Body of pancreas (tissue), 4 donors: ENCODE data around the gene GPT2. TPM values are rescaled to one million over a fixed set of nuclear protein-coding genes. Genes with fewer than 3 reads are reported as not detected.

Experiments used
- ATAC-seq: fragments of 150-250 bp; one replicate; pipeline ENCODE4 v1.9.1; 2016
- DNase-seq, 4 donors: peaks; one replicate each; pipeline ENCODE4 v3.0.0-alpha.2; 2019
- H3K27ac ChIP-seq, 4 donors: fragments of 200-600 bp; sonication (generic); 1 replicate in 3 of 4; 2 replicates in 1 of 4; pipeline versions ENCODE4 v1.5.1 to v1.6.1; 2016 to 2019; ENCODE audit warnings: mild to moderate bottlenecking in 1 of 4, mixed read lengths in 1 of 4, moderate library complexity in 1 of 4
- H3K27me3 ChIP-seq, 2 donors: fragments of 200-600 bp; sonication (generic); one replicate each; pipeline ENCODE4 v1.6.0; 2016; ENCODE audit warnings: mild to moderate bottlenecking in 1 of 2
- H3K36me3 ChIP-seq, 2 donors: fragments of 200-600 bp; sonication (generic); replicated peaks in 1 of 2; 2 replicates each; pipeline ENCODE4 v1.5.1; 2016; ENCODE audit warnings: low read depth in 2 of 2; ENCODE audit not compliant: insufficient read depth in 1 of 2
- H3K4me1 ChIP-seq: fragments of 200-600 bp; sonication (generic); one replicate; pipeline ENCODE4 v1.6.0; 2016
- H3K4me3 ChIP-seq, 2 donors: fragments of 200-600 bp; sonication (generic); 1 replicate in 1 of 2; 2 replicates in 1 of 2; pipeline ENCODE4 v1.5.1; 2016 to 2019
- H3K9me3 ChIP-seq, 3 donors: fragments of 200-600 bp; sonication (generic); 1 replicate in 2 of 3; 2 replicates in 1 of 3; pipeline ENCODE4 v1.5.1; 2016
- CTCF ChIP-seq, 7 experiments: fragments of 450-650 bp in 4 of 7; fragments of 200-600 bp in 3 of 7; sonication (generic) in 3 of 7; IDR thresholded peaks; one replicate each; pipeline ENCODE4 v1.5.1; 2016 to 2019; ENCODE audit warnings: antibody characterized with exemption in 7 of 7
- POLR2A ChIP-seq, 3 donors: fragments of 450-650 bp; IDR thresholded peaks; one replicate each; pipeline ENCODE4 v1.6.1; 2016; ENCODE audit warnings: antibody characterized with exemption in 3 of 3, mild to moderate bottlenecking in 2 of 3
- WGBS, 2 donors: methylation state at CpG; one replicate each; pipeline ENCODE4 v1.1.5; 2017; 5-methylcytosine and 5-hydroxymethylcytosine counted together
- intact Hi-C: fragments of 100-400 bp; cut with DNase I; formaldehyde crosslinking; loops from one replicate; pipeline ENCODE4 v1.15.1; 2023
- small RNA-seq: library from RNA; depleted of rRNA; stranded (forward); fragments of <200 nt; gene quantifications from one replicate; pipeline ENCODE3, GENCODE V24; 2016
- total RNA-seq, 2 donors: library from RNA; depleted of rRNA; stranded (reverse); fragments of >200 nt; gene quantifications; one replicate each; pipeline ENCODE4 v1.1.0, GENCODE V29; 2016

The GPT2 gene
- total RNA-seq, 2 donors from 2014 or later, result 52.1 to 83.1 TPM

DNA sequence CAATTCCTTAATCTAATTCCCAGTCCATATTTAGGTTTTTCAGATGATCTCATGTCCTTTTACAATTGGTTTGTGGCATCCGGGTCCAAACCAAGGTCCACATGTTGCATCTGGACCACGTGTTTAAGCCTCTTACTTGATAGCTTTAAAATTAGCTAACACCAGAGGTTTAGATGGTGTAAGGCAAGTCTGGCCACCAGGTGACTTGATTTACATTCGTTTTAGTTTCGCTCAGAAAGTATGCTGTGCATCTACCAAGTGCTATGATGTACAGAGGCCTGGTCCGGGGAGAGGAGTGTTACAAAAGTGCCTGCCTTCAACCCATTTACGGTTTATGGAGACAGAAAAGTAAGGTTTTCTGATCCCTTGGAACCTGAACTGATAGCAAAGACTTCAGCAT, 90.2 kb downstream of the GPT2 start:
- Histone ChIP-seq H3K9me3 (no peaks in the 10 kb centered on the region), H3K4me1 (peaks cover 38% of the 10 kb centered on the region), H3K27ac (peak overlapping the region; percentile 87 to 98 (median 96)), H3K27me3 (no peaks in the 10 kb centered on the region), H3K4me3 (no peak overlapping the region), H3K36me3 (peaks cover 0 to 2% of the 10 kb centered on the region in 2 donors)
- DNase-seq, result no peak
- intact Hi-C loops, result no loop called here
- ATAC-seq, result no peak
- peak in 1 of 7 experiments; percentile 6 for TF ChIP-seq CTCF (IDR thresholded peaks at IDR 0.05)
- no peak for TF ChIP-seq POLR2A (IDR thresholded peaks at IDR 0.05)
- 74 to 81% methylated on average over 6 of the region's 6 CpGs for WGBS, 2 donors

DNA sequence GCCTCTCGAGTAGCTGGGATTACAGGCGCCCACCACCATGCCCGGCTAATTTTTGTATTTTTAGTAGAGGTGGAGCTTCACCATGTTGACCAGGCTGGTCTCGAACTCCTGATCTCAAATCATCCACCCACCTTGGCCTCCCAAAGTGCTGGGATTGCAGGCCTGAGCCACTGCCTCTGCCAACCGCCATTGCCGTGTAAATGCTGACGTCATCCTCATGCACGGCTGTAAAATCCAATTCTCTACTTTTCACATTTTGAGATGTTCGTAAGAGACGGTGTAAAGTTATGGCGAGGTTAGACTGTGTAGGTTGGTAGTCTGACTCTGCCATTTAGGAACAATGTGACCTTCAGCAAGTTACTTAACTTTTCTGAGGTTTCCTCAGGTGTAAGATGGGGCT, 91.0 kb downstream of the GPT2 start:
- H3K4me1 ChIP-seq, result peaks cover 31% of the 10 kb centered on the region
- DNase-seq, result no peak
- H3K4me3 ChIP-seq, result no peak overlapping the region
- no peak overlapping the region for H3K27ac ChIP-seq
- H3K9me3 ChIP-seq, result no peaks in the 10 kb centered on the region
- TF ChIP-seq CTCF (IDR thresholded peaks at IDR 0.05) (no peak), POLR2A (IDR thresholded peaks at IDR 0.05) (no peak)
- no peaks in the 10 kb centered on the region for H3K27me3 ChIP-seq
- ATAC-seq, result no peak
- intact Hi-C loops, result no loop called here
- H3K36me3 ChIP-seq, result no peaks in the 10 kb centered on the region
- 94 to 96% methylated on average over 11 of the region's 11 CpGs for WGBS, 2 donors

DNA sequence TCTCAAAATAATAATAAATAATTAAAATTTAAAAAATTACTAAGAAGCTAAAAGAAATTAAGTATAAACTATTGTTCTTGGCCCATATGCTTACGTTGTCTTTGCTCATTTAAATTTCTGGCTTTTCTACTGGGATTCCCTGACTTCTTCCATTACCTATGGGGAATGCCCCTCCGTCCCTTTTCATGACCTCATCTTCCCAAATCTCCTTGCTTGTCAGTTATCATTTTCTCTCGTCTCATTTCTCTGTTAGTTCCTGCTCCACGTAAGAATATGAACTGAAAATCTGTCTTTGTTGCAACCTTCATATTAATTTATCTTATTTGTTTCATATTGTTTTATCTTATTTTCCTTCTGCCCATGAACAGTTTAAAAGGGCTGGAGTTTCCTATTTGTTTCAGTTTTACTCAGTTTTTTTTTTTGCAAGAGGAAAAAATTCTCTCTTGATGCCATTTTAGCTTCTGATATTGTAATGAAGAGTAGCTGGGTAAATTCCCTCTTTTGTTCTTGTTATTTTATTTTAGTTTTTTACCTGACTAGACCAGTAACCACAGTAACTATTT, 91.8 kb downstream of the GPT2 start:
- intact Hi-C loops, result no loop called here
- TF ChIP-seq POLR2A (IDR thresholded peaks at IDR 0.05), result no peak
- no peak for TF ChIP-seq CTCF (IDR thresholded peaks at IDR 0.05)
- ATAC-seq, result no peak
- H3K36me3 ChIP-seq, result no peaks in the 10 kb centered on the region
- 81% methylated on average over 4 of the region's 4 CpGs for WGBS, 2 donors
- no peaks in the 10 kb centered on the region for H3K27me3 ChIP-seq
- no peak for DNase-seq
- H3K4me1 ChIP-seq, result peaks cover 28% of the 10 kb centered on the region
- H3K9me3 ChIP-seq, result no peaks in the 10 kb centered on the region
- no peak overlapping the region for H3K27ac ChIP-seq
- no peak overlapping the region for H3K4me3 ChIP-seq

DNA sequence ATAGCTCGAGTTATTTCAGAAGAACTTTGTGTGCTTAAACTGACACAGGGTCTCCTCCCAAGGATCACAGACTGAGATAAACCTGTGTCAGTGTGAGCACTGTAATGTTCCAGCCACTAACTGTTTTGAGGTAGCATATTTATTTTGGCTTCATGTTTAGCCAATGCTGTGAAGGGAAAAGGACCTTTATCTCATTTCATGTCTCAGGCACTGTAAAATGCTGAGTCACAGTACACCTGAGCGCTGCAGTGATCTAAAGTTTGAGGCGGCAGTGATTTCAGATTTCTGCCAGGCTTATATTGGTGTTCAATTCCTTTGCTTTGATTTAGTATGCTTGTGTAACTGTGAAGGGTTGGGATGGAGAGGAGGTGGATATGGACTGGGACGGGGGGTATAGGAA, 92.4 kb downstream of the GPT2 start:
- Histone ChIP-seq H3K4me1 (peaks cover 28% of the 10 kb centered on the region), H3K27me3 (no peaks in the 10 kb centered on the region), H3K27ac (no peak overlapping the region), H3K4me3 (no peak overlapping the region), H3K36me3 (no peaks in the 10 kb centered on the region), H3K9me3 (no peaks in the 10 kb centered on the region)
- ATAC-seq (peak; percentile 31), DNase-seq (peak; percentile 31 to 59 (median 46))
- no peak for TF ChIP-seq CTCF (IDR thresholded peaks at IDR 0.05)
- intact Hi-C loops, result no loop called here
- 24 to 30% methylated on average over 4 of the region's 4 CpGs for WGBS, 2 donors

Small RNA genes within 50 kb of the gene (small RNA-seq; reads per million reads assigned to genes)
- gene AC007225.2, result not detected

Other genes with a start within 250 kb of the GPT2 start
- gene VPS35, start 195.2 kb upstream of the GPT2 start, total RNA-seq, result 10 to 100 TPM; 14.5 to 40.5 TPM
- gene ORC6, start 194.7 kb upstream of the GPT2 start, total RNA-seq, result 1 to 10 TPM in 1 of 2 donors, not detected in 1; 4.9 TPM
- under 1 TPM in 1 of 2 donors, not detected in 1; 0.26 TPM for gene MYLK3, start 136.0 kb upstream of the GPT2 start, total RNA-seq
- 10 to 100 TPM in 1 of 2 donors, 1 to 10 TPM in 1; 3.1 to 11.5 TPM for gene C16orf87, start 53.2 kb upstream of the GPT2 start, total RNA-seq
- 10 to 100 TPM; 24.4 to 30.0 TPM for gene DNAJA2, start 89.3 kb downstream of the GPT2 start, total RNA-seq